Activated CD4-positive, alpha-beta memory T cell treated with anti-CD3 and anti-CD28 coated beads, Interleukin-2, amount 10 ng/mL, durations not matched to agents 7 days and 5 days (primary cell): ENCODE data around the gene KIF11. TPM values are rescaled to one million over a fixed set of nuclear protein-coding genes. Genes with fewer than 3 reads are reported as not detected.
A peak's percentile ranks its signal among the peaks of the same experiment; 100 is the strongest.
"Not testable (repeated sequence)": the region's sequence is repeated elsewhere in the genome, so short reads cannot be mapped to it uniquely, and the experiment has no call there.

Source experiments
- CTCF ChIA-PET: fragments of 350-600 bp; sonication (Branson Sonifier 250); formaldehyde crosslinking; loops from one replicate; lab custom pipeline; 2021; ENCODE audit warnings: antibody characterized with exemption, inconsistent platforms; lab: Charles Lee
- POLR2A ChIA-PET: fragments of 350-600 bp; sonication (Branson Sonifier 250); formaldehyde crosslinking; loops from one replicate; lab custom pipeline; 2021; ENCODE audit warnings: antibody characterized with exemption; lab: Charles Lee
- DNase-seq: peaks from one replicate; pipeline ENCODE4 v3.0.0-alpha.2; 2020
- H3K27ac Mint-ChIP-seq: one replicate; pipeline ENCODE4 v1.8.0; 2021; ENCODE audit warnings: mild to moderate bottlenecking, mixed read lengths
- H3K27me3 Mint-ChIP-seq: one replicate; pipeline ENCODE4 v1.8.0; 2021; ENCODE audit warnings: mixed read lengths
- H3K36me3 Mint-ChIP-seq: one replicate; pipeline ENCODE4 v1.8.0; 2021; ENCODE audit warnings: low read depth, mixed read lengths
- H3K4me1 Mint-ChIP-seq: one replicate; pipeline ENCODE4 v1.8.0; 2021; ENCODE audit warnings: mixed read lengths
- H3K4me3 Mint-ChIP-seq: one replicate; pipeline ENCODE4 v1.8.0; 2021; ENCODE audit warnings: mild to moderate bottlenecking, mixed read lengths
- H3K9me3 Mint-ChIP-seq: one replicate; pipeline ENCODE4 v1.8.0; 2021; ENCODE audit warnings: mixed read lengths
- total RNA-seq, 2 experiments: library from RNA; stranded (reverse); gene quantifications; one replicate each; pipeline ENCODE4 v1.2.3, GENCODE V29; 2021

The KIF11 gene
- total RNA-seq, 2 experiments from 2014 or later: 78.5 to 79.5 TPM

DNA sequence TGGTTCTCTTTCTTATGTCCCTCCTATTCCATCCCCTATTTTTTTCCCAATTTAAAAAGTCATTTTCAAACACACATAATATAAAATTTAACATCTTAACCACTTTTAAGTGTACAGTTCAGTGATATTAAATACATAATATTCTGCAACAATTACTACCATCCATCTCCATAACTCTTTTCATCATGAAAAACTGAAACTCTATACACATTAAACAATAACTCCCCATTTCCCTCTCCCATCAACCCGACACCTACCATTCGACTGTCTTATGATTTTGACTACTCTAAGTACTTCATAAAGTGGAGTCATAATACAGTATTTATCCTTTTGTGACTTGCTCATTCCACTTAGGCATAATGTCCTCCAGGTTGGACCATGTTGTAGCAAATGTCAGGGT is 2.6 kb downstream of the KIF11 start:
- H3K4me3 Mint-ChIP-seq: peak overlapping the region; percentile 96
- H3K9me3 Mint-ChIP-seq: no peaks in the 10 kb centered on the region
- POLR2A ChIA-PET: interaction anchor here (1.0 to 1.4 kb wide), 2 partner anchors 21 to 46 kb away, joined by 3 to 5 read pairs; partner anchors contain the start of gene IDE
- peak overlapping the region; percentile 100 for H3K27ac Mint-ChIP-seq
- no peaks in the 10 kb centered on the region for H3K27me3 Mint-ChIP-seq
- H3K4me1 Mint-ChIP-seq: peaks cover 56% of the 10 kb centered on the region
- no peak for DNase-seq
- CTCF ChIA-PET: no interaction called here
- peaks cover 44% of the 10 kb centered on the region for H3K36me3 Mint-ChIP-seq

DNA sequence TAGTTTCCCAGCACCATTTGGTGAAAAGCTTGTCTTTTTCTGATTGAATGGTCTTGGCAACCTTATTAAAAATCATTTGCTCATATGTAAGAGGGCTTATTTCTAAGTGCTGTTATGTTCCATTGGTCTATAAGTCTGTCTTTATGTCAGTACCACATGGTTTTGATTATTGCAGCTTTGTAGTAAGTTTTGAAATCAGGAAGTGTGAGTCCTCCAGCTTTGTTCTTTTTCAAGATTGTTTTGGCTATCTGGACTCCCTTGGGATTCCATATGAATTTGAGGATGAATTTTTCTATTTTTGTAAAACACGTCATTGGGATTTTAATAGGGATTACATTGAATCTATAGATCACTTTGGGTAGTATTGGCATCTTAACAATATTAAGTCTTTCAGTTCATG is 5.4 kb downstream of the KIF11 start:
- Mint-ChIP-seq H3K27ac (peak overlapping the region; percentile 19), H3K4me3 (no peak overlapping the region), H3K27me3 (no peaks in the 10 kb centered on the region), H3K36me3 (peaks cover 59% of the 10 kb centered on the region), H3K9me3 (no peaks in the 10 kb centered on the region), H3K4me1 (peaks cover 63% of the 10 kb centered on the region)
- DNase-seq: no peak
- CTCF ChIA-PET: no interaction called here
- POLR2A ChIA-PET: interaction anchor here (0.8 kb wide), 1 partner anchor 24 kb away, joined by 3 read pairs; no protein-coding TSS in a partner anchor

DNA sequence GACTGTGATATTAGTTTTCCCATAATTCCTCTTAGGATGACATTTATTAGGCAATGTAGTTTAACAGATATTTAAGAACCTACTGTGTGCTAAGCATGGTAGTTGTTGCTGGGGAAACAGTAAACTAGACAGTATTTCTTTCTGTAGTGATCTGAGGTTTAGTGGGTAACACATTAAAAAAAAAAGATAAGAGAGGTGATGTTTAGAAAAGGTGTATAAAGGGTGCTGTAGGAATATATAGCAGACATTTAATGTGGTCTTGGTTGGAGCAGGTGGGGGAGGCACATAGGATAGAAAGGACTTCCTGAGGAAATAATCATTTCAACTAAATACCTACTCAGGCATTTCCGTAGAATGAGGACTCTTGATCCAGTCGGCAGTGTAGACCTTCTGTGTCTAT is 11.9 kb downstream of the KIF11 start:
- H3K9me3 Mint-ChIP-seq: no peaks in the 10 kb centered on the region
- POLR2A ChIA-PET: interaction anchor here (2.8 kb wide), 1 partner anchor 13 kb away, joined by 19 read pairs; the partner anchor contains the start of gene KIF11
- H3K27me3 Mint-ChIP-seq: no peaks in the 10 kb centered on the region
- H3K36me3 Mint-ChIP-seq: peaks cover 76% of the 10 kb centered on the region
- H3K4me3 Mint-ChIP-seq: no peak overlapping the region
- CTCF ChIA-PET: no interaction called here
- no peak for DNase-seq
- peak overlapping the region; percentile 17 for H3K27ac Mint-ChIP-seq
- H3K4me1 Mint-ChIP-seq: peaks cover 58% of the 10 kb centered on the region

DNA sequence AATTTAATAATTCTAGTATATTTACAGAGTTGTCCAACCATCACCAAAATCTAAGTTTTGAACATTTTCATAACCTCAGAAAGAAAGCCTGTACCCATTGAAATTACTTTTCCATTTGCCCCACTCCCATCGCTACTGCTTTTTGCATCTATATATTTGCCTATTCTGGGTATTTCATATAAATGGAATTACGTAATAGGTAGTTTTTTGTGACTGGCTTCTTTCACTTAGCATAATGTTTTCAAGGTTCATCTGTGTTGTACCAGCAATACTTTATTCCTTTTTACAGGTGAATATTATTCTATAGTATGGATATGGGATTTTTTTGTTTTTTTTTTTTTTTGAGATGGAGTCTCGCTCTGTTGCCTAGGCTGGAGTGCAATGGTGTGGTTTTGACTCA is 22.6 kb downstream of the KIF11 start:
- H3K4me1 Mint-ChIP-seq: peaks cover 10% of the 10 kb centered on the region
- H3K9me3 Mint-ChIP-seq: no peaks in the 10 kb centered on the region
- H3K36me3 Mint-ChIP-seq: peaks cover 73% of the 10 kb centered on the region
- ChIA-PET POLR2A (no interaction called here), CTCF (no interaction called here)
- H3K4me3 Mint-ChIP-seq: no peak overlapping the region
- H3K27ac Mint-ChIP-seq: no peak overlapping the region
- no peak for DNase-seq
- no peaks in the 10 kb centered on the region for H3K27me3 Mint-ChIP-seq

DNA sequence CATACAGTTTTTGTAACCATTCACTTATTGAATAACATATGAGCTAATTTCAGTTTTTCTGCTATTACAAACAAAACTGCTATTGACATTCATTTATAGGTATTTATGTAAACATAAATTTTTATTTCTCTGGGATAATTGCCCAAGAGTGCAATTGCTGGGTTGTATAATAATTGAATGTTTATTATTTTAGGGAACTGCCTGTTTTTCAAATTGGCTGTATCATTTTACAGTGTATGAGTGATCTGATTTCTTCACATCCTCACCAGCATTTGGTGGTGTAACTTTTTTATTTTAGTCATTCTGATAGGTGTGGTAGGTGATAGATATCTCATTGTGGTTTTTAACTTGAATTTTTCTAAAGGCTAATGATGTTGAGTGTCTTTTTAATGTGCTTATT is 26.4 kb downstream of the KIF11 start:
- Mint-ChIP-seq H3K9me3 (peaks cover 7% of the 10 kb centered on the region), H3K27ac (no peak overlapping the region), H3K4me1 (peaks cover 10% of the 10 kb centered on the region), H3K27me3 (no peaks in the 10 kb centered on the region), H3K36me3 (peaks cover 86% of the 10 kb centered on the region), H3K4me3 (no peak overlapping the region)
- DNase-seq: no peak
- POLR2A ChIA-PET: no interaction called here
- CTCF ChIA-PET: no interaction called here

DNA sequence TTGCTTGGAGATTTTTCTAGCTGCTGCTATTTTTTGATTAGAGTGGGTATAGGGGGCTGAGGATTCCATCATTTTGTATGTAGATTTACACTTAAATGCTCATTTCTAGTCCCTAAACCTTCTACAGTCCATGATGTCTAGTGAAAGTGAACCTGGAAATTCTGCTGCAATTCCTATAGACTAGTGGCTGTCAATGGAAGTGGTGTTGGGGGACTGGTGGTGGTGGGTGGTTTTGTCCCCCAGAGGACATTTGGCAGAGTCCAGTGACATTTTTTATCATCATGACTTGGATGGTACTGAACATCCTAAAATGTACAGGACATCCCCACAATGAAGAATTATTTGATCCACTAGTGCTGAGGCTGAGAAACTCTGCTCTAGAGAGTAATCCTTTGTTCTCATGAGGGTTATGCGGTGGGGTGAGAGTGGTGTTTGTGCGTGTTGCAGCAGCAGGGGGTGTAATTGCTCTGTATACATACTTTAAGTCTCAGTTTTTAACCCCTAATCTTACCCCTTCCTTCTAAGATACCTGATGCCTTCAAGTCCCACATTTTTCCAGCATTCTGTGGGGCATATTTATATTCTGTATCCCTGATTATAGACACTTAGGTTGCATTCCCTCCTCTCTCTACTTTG is 35.0 kb downstream of the KIF11 start:
- ChIA-PET POLR2A (interaction anchor here (1.1 kb wide), 1 partner anchor 36 kb away, joined by 3 read pairs; no protein-coding TSS in a partner anchor), CTCF (no interaction called here)
- Mint-ChIP-seq H3K27ac (no peak overlapping the region), H3K36me3 (peaks cover 77% of the 10 kb centered on the region), H3K4me1 (no peaks in the 10 kb centered on the region), H3K4me3 (no peak overlapping the region), H3K9me3 (peaks cover 2% of the 10 kb centered on the region), H3K27me3 (no peaks in the 10 kb centered on the region)
- no peak for DNase-seq

DNA sequence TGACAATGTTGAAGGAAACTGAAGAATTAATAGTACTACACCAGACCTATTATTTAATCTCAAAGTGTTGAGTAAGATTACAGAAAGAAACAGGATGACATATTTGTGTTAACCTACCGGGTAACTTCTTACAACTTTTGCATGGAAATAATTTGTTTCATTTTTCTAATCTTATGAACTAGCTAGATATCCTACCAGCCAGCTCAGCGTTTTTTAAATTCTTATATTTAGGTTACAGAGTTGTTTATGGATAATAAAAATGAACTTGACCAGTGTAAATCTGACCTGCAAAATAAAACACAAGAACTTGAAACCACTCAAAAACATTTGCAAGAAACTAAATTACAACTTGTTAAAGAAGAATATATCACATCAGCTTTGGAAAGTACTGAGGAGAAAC is 37.0 kb downstream of the KIF11 start:
- Mint-ChIP-seq H3K27me3 (no peaks in the 10 kb centered on the region), H3K27ac (no peak overlapping the region), H3K36me3 (peaks cover 68% of the 10 kb centered on the region), H3K4me3 (no peak overlapping the region), H3K9me3 (no peaks in the 10 kb centered on the region), H3K4me1 (no peaks in the 10 kb centered on the region)
- ChIA-PET POLR2A (no interaction called here), CTCF (interaction anchor here (1.0 to 1.5 kb wide), 2 partner anchors 39 to 55 kb away, joined by 3 read pairs; no protein-coding TSS in a partner anchor)
- DNase-seq: no peak

DNA sequence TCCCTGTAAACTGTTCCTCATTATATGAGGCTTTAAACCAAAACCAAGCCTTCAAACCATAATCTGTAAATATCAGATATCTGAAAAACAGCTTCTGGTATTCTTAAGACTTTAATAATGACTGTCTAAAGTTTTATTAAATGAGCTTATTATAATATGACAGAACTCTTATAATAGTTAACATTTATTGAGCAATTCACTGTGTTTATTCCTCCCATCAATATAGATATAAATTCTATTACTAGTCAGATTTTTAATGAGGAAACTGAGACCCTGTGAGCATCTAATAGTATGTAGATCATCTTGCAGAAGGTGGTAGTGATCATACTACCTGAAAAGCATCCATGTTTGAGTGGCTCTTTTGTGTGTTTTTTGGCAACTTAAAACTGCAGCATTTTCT is 45.1 kb downstream of the KIF11 start:
- no peaks in the 10 kb centered on the region for H3K4me1 Mint-ChIP-seq
- ChIA-PET CTCF (interaction anchor here (1.1 kb wide), 1 partner anchor 13 kb away, joined by 3 read pairs; no protein-coding TSS in a partner anchor), POLR2A (no interaction called here)
- peaks cover 61% of the 10 kb centered on the region for H3K36me3 Mint-ChIP-seq
- DNase-seq: no peak
- no peak overlapping the region for H3K4me3 Mint-ChIP-seq
- H3K9me3 Mint-ChIP-seq: no peaks in the 10 kb centered on the region
- H3K27ac Mint-ChIP-seq: no peak overlapping the region
- H3K27me3 Mint-ChIP-seq: no peaks in the 10 kb centered on the region

DNA sequence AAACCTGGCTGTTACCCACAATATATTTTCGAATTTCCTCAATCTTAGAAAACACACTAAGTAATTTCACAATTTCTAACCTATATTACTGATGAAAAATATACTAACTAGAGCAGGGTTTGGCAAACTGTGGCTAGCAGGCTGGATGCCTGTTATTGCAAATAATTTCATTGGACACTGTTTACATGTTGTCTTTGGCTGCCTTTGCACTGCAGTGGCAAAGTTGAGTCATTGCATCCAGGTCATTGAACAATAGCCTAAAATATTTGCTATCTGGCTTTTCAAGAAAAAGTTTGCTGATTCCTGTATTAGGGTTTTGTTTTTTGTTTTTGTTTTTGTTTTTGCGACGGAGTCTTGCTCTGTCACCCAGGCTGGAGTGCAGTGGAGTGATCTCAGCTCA is 47.2 kb downstream of the KIF11 start:
- ChIA-PET CTCF (no interaction called here), POLR2A (no interaction called here)
- DNase-seq: no peak
- H3K27me3 Mint-ChIP-seq: no peaks in the 10 kb centered on the region
- H3K27ac Mint-ChIP-seq: no peak overlapping the region
- H3K4me3 Mint-ChIP-seq: no peak overlapping the region
- peaks cover 63% of the 10 kb centered on the region for H3K36me3 Mint-ChIP-seq
- H3K4me1 Mint-ChIP-seq: peaks cover 9% of the 10 kb centered on the region
- H3K9me3 Mint-ChIP-seq: no peaks in the 10 kb centered on the region

DNA sequence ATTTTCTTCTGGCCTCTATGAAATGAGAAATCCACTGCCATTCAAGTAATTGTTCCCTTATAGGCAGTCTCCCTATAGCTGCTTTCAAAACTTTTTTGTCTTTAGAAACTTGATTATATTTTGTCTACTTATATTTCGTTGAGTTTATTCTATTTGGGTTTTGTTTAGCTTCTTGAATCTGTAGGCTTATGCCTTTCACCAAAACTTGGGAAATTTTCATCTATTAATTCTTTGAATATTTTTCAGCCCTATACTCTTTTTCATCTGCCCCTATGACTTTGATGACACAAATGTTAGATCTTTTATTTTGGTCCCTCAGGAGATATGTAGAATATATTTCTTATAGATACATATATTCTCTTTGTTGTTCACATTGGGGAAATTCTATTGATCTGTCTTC is 48.6 kb downstream of the KIF11 start:
- H3K4me3 Mint-ChIP-seq: no peak overlapping the region
- H3K27ac Mint-ChIP-seq: no peak overlapping the region
- ChIA-PET CTCF (no interaction called here), POLR2A (interaction anchor here (1.0 kb wide), 1 partner anchor 46 kb away, joined by 3 read pairs; no protein-coding TSS in a partner anchor)
- peaks cover 65% of the 10 kb centered on the region for H3K36me3 Mint-ChIP-seq
- no peaks in the 10 kb centered on the region for H3K9me3 Mint-ChIP-seq
- no peak for DNase-seq
- H3K4me1 Mint-ChIP-seq: peaks cover 9% of the 10 kb centered on the region
- no peaks in the 10 kb centered on the region for H3K27me3 Mint-ChIP-seq

DNA sequence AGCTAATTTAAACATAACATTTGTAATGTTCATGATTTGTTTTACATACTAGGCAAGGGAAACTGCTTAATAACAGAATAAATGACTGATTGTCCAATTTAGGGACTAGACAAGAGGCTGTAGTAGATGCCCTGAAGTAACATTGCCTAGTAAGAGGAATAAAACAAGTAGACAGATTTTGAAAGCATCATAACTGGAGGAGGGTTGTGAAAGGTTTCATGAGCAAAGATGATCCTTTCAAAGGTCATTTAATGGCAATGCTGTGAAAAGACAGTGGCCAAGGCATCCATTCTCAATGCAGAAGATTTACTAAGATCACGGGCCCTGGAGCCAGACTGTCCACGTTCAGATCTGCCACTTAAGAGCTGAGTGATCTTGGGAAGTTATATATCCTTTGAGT is 52.0 kb downstream of the KIF11 start:
- no peak for DNase-seq
- Mint-ChIP-seq H3K9me3 (no peaks in the 10 kb centered on the region), H3K4me3 (no peak overlapping the region), H3K27ac (no peak overlapping the region), H3K4me1 (peaks cover 9% of the 10 kb centered on the region), H3K27me3 (no peaks in the 10 kb centered on the region), H3K36me3 (peaks cover 68% of the 10 kb centered on the region)
- ChIA-PET POLR2A (no interaction called here), CTCF (no interaction called here)

DNA sequence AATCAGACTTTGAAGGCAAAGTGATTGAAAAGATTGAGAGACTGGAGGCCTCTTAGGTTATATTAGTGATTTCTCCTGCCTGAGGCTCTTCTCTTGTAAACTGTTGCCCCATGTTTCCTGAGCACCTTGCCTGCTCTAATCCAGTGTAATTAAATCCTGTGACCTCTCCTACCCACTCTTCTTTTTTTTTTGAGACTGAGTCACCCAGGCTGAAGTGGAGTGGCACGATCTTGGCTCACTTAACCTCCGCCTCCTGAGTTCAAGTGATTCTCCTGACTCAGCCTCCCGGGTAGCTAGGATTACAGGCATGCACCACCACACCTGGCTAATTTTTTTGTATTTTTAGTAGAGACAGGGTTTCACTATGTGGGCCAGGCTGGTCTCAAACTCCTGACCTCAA is 57.9 kb downstream of the KIF11 start:
- H3K4me1 Mint-ChIP-seq, DNase-seq, H3K27me3 Mint-ChIP-seq, H3K4me3 Mint-ChIP-seq, H3K27ac Mint-ChIP-seq, H3K9me3 Mint-ChIP-seq, POLR2A ChIA-PET, CTCF ChIA-PET: not testable (repeated sequence)
- peaks cover 72% of the 10 kb centered on the region for H3K36me3 Mint-ChIP-seq

DNA sequence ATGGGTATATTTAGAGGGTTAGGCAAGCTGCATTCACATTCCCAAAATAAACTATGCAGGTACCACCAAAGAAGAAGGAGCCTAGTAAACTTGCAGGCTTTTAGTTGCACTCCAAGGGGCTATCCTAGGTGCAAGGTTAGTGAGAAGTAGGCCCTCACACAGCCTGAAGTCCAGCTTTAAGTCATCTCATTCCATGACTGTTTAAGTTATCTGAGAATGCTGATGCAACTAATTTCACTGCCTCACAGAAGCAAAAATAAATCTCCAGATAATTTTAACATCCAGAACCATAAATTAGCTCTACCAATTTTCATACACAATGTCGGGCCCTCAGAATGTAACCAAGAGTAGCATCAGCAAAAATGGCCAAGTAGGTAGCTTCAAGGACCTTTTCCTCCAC is 62.5 kb downstream of the KIF11 start:
- Mint-ChIP-seq H3K4me1 (no peaks in the 10 kb centered on the region), H3K27ac (no peak overlapping the region), H3K36me3 (peaks cover 46% of the 10 kb centered on the region), H3K9me3 (no peaks in the 10 kb centered on the region), H3K4me3 (no peak overlapping the region), H3K27me3 (no peaks in the 10 kb centered on the region)
- POLR2A ChIA-PET: interaction anchor here (0.6 to 1.3 kb wide), 3 partner anchors 29 to 64 kb away, joined by 3 read pairs; no protein-coding TSS in a partner anchor
- CTCF ChIA-PET: no interaction called here
- DNase-seq: no peak
